Heart left ventricle (tissue), 13 donors: ENCODE results near the gene ZMYM2.

Experiments
- CTCF ChIP-seq, 12 donors: fragments of 200-600 bp; sonication (generic) in 4 of 12; IDR thresholded peaks; one replicate each; pipeline versions ENCODE4 v1.5.0 to v1.8.0; 2018 to 2022; ENCODE audit warnings: antibody characterized with exemption in 12 of 12, mild to moderate bottlenecking in 5 of 12
- POLR2A ChIP-seq, 2 donors: fragments of 450-650 bp; IDR thresholded peaks; one replicate each; pipeline ENCODE4 v1.6.1; 2017; ENCODE audit warnings: antibody characterized with exemption in 2 of 2, mild to moderate bottlenecking in 2 of 2, moderate library complexity in 2 of 2
- donor health status: ischemic (EF 13 %, LVEDD 7.1; RV severe dilation, severe dysfunction).
- donor health status: DM: no; HTN: yes; CAD: no.
- donor health status: DM: no; HTN: no; CAD: no.
- donor health status: ischemic (EF 25% LVEDD 6.9; RV normal size, moderate dysfunction).
- donor health status: ischemic (EF 25% LVEDD 5.7; RV mildly dilated, moderate dysfunction).
- donor health status: ischemic (EF 35%, LVEDD 5.7; RV mildly dilated, moderate dysfunction).
- donor health status: nonischemic (EF 11% LVEDD 7.7; RV severe dilation, severe dysfunction).
- donor health status: DM: yes; HTN: yes; CAD: no.
- donor health status: PGD.
- donor health status: ischemic (EF 29% LVEDD 5.4; RV normal size, mild dysfunction).
- donor health status: nonischemic (EF 23%, LVEDD 6.1; RV moderate dilation, normal function).

DNA sequence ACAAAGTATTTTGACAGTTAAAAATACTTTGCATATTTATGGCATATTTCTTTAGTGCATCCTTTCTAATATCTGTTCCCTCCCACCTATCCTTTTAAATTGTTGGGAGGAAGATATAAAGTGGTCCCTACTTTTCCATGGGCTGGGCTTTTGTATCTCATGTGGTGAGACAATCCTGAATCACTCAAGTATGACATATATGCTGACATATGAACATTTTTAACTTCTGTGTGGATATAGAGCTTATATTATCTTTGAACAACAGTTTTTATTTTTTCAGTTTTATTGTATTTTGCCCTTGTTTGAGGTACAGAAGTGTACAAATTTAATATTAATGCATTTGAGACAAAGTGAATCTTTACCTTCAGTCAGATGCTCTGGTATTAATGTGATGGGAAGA lies 3.4 kb downstream of the ZMYM2 start:
- TF ChIP-seq POLR2A (IDR thresholded peaks at IDR 0.05) (no peak), CTCF (IDR thresholded peaks at IDR 0.05) (no peak)
